DOHH2 (cell line): ENCODE measurements around the gene APELA.

Experiments
- H3F3A ChIP-seq: fragments of 200-600 bp; sonication (generic), shearing (Covaris generic); 2 replicates; pipeline ENCODE4 v1.6.0; 2016; ENCODE audit warnings: antibody characterized with exemption, mild to moderate bottlenecking; ENCODE audit not compliant: control insufficient read depth, insufficient read depth
- H3K27ac ChIP-seq: fragments of 200-600 bp; sonication (generic); 2 replicates; pipeline ENCODE4 v1.5.1; 2014; ENCODE audit warnings: low read depth, mild to moderate bottlenecking, low read length, moderate library complexity
- H3K27me3 ChIP-seq: fragments of 200-600 bp; sonication (generic); 2 replicates; pipeline ENCODE4 v1.6.1; 2014; ENCODE audit warnings: mild to moderate bottlenecking, low read length, mixed read lengths; ENCODE audit not compliant: control insufficient read depth
- H3K36me3 ChIP-seq: fragments of 200-600 bp; sonication (generic); 2 replicates; pipeline ENCODE4 v1.6.1; 2014; ENCODE audit warnings: mild to moderate bottlenecking, low read length, moderate library complexity, mixed read lengths; ENCODE audit not compliant: control insufficient read depth
- H3K4me1 ChIP-seq: fragments of 200-600 bp; sonication (generic); 2 replicates; pipeline ENCODE4 v1.6.1; 2014; ENCODE audit warnings: mild to moderate bottlenecking, low read length, mixed read lengths; ENCODE audit not compliant: control insufficient read depth
- H3K4me2 ChIP-seq: fragments of 200-600 bp; sonication (generic); 2 replicates; pipeline ENCODE4 v1.6.0; 2014; ENCODE audit warnings: mild to moderate bottlenecking, low read length, moderate library complexity
- H3K4me3 ChIP-seq: fragments of 200-600 bp; sonication (generic); 2 replicates; pipeline ENCODE4 v1.5.1; 2014; ENCODE audit warnings: mild to moderate bottlenecking, low read length, mixed read lengths
- H3K79me2 ChIP-seq: fragments of 200-600 bp; sonication (generic); 2 replicates; pipeline ENCODE4 v1.6.1; 2014; ENCODE audit warnings: mild to moderate bottlenecking, low read length, mixed read lengths; ENCODE audit not compliant: control insufficient read depth
- H3K9me2 ChIP-seq: fragments of 200-600 bp; sonication (generic); replicated peaks from 2 replicates; pipeline ENCODE4 v1.6.1; 2014; ENCODE audit warnings: mild to moderate bottlenecking, low read length, mixed read lengths; ENCODE audit not compliant: control insufficient read depth
- H3K9me3 ChIP-seq: fragments of 200-600 bp; sonication (generic); 2 replicates; pipeline ENCODE4 v1.6.1; 2014; ENCODE audit warnings: antibody characterized with exemption, low read length, mixed read lengths; ENCODE audit not compliant: control insufficient read depth, insufficient read depth
- H4K20me1 ChIP-seq: fragments of 200-600 bp; sonication (generic); 2 replicates; pipeline ENCODE4 v1.6.0; 2014; ENCODE audit warnings: low read depth, mild to moderate bottlenecking, antibody characterized with exemption, low read length, moderate library complexity; ENCODE audit not compliant: control insufficient read depth, insufficient read depth
- CTCF ChIP-seq: fragments of 200-600 bp; sonication (generic); IDR thresholded peaks from one replicate; pipeline ENCODE4 v1.5.1; 2014; ENCODE audit warnings: antibody characterized with exemption, mild to moderate bottlenecking, low read depth, low read length; ENCODE audit not compliant: poor library complexity, severe bottlenecking
- EZH2phosphoT487 ChIP-seq: fragments of 200-600 bp; sonication (generic); IDR thresholded peaks from 2 replicates; pipeline ENCODE4 v1.6.1; 2017; ENCODE audit warnings: borderline replicate concordance, mild to moderate bottlenecking, antibody characterized with exemption, low read length, moderate library complexity, mixed read lengths

APELA gene

DNA sequence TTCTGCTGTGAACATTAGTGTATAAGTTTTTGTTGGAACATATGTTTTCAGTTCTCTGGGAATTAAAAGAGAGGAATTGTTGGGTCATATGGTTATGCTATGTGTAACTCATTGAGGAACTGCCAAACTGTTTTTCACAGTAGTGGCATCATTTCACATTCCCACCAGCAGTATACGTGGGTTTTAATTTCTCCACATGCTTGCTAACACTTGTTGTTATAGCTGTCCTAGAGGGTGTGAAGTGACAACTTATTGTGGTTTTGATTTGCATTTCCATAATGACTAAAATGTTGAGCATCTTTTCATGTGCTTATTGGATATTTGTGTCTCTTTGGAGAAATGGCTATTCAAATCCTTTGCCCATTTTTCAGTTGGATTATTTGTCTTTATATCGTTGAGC lies 13.7 kb downstream of the APELA start:
- no peak for TF ChIP-seq EZH2phosphoT487
- no peak for TF ChIP-seq CTCF
- Histone ChIP-seq H3K36me3 (no peaks in the 10 kb centered on the region), H3K27ac (no peak overlapping the region), H3K9me2 (no peaks in the 10 kb centered on the region), H3F3A (no peaks in the 10 kb centered on the region), H3K27me3 (no peaks in the 10 kb centered on the region), H3K4me2 (no peak overlapping the region), H3K4me1 (no peaks in the 10 kb centered on the region), H3K79me2 (no peaks in the 10 kb centered on the region), H3K4me3 (no peak overlapping the region), H4K20me1 (no peaks in the 10 kb centered on the region), H3K9me3 (no peaks in the 10 kb centered on the region)

GRCh38 chr4:164892018-164892417 lies 15.0 kb downstream of the APELA start:
- no peak overlapping the region for H3K27ac ChIP-seq
- H3K9me2 ChIP-seq, result no peaks in the 10 kb centered on the region
- H3K4me1 ChIP-seq, result no peaks in the 10 kb centered on the region
- no peaks in the 10 kb centered on the region for H4K20me1 ChIP-seq
- no peaks in the 10 kb centered on the region for H3K9me3 ChIP-seq
- TF ChIP-seq CTCF (no peak), EZH2phosphoT487 (no peak)
- no peaks in the 10 kb centered on the region for H3K27me3 ChIP-seq
- no peaks in the 10 kb centered on the region for H3F3A ChIP-seq
- H3K79me2 ChIP-seq, result no peaks in the 10 kb centered on the region
- H3K4me3 ChIP-seq, result no peak overlapping the region
- no peaks in the 10 kb centered on the region for H3K36me3 ChIP-seq
- H3K4me2 ChIP-seq, result no peak overlapping the region

- H3K4me2 ChIP-seq, result no peak overlapping the region
- no peak overlapping the region for H3K4me3 ChIP-seq
- H3K79me2 ChIP-seq, result no peaks in the 10 kb centered on the region
- H3K27ac ChIP-seq, result no peak overlapping the region
- H3K4me1 ChIP-seq, result no peaks in the 10 kb centered on the region
- no peaks in the 10 kb centered on the region for H3K27me3 ChIP-seq
- no peaks in the 10 kb centered on the region for H3K9me2 ChIP-seq
- H4K20me1 ChIP-seq, result no peaks in the 10 kb centered on the region
- H3K9me3 ChIP-seq, result no peaks in the 10 kb centered on the region
- no peak for TF ChIP-seq CTCF
- no peak for TF ChIP-seq EZH2phosphoT487
- no peaks in the 10 kb centered on the region for H3F3A ChIP-seq
- no peaks in the 10 kb centered on the region for H3K36me3 ChIP-seq
Observed at GRCh38 chr4:164894702-164895101, 17.7 kb downstream of the APELA start.

DNA sequence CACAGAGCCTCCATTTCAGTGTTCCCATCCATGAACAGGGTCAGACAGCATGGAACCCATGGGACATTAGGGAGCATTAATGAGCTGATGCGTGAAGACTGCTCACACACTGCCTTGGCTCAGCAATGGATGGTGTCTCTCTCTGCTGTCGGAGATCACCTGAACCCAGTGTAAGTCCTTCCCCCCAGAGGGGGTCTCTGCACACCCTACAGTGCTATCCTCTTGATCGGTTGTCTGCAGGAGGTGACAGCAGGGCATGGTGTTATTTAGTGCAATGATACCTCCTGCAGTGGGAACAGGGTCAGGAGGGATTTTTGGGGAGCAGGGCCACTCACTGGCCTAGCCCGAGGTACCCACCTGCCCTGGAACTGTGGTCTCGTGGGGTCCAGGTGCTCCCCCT lies 25.6 kb downstream of the APELA start:
- H3F3A ChIP-seq, result no peaks in the 10 kb centered on the region
- H3K4me2 ChIP-seq, result no peak overlapping the region
- H3K27me3 ChIP-seq, result no peaks in the 10 kb centered on the region

More for the DNA sequence above, 25.6 kb downstream of the APELA start:
- Histone ChIP-seq H3K4me3 (no peak overlapping the region), H3K9me2 (no peaks in the 10 kb centered on the region), H3K4me1 (no peaks in the 10 kb centered on the region), H3K9me3 (no peaks in the 10 kb centered on the region), H3K27ac (no peak overlapping the region), H3K79me2 (no peaks in the 10 kb centered on the region), H4K20me1 (no peaks in the 10 kb centered on the region), H3K36me3 (no peaks in the 10 kb centered on the region)
- no peak for TF ChIP-seq CTCF
- no peak for TF ChIP-seq EZH2phosphoT487
